Effector CD4-positive, alpha-beta T cell (primary cell): ENCODE results near the gene OR13J1. TPM values are rescaled to one million over a fixed set of nuclear protein-coding genes. Genes with fewer than 3 reads are reported as not detected.
"Not testable (repeated sequence)": the region's sequence is repeated elsewhere in the genome, so short reads cannot be mapped to it uniquely, and the experiment has no call there.

ENCODE experiments used
- DNase-seq: peaks from one replicate; pipeline ENCODE4 v3.0.0-alpha.2; 2020
- total RNA-seq: gene quantifications from one replicate; lab custom pipeline; 2026; lab: John Stamatoyannopoulos, UW

OR13J1 gene
- total RNA-seq, result not detected

GRCh38 chr9:35870351-35870923 lies at the start of gene OR13J1:
OR13J1 (minus strand) TSS chr9:35870401; CDS start chr9:35870401, 0 bp downstream.
- DNase-seq, result no peak

GRCh38 chr9:35919212-35920008 lies 49.2 kb upstream of the OR13J1 start:
- DNase-seq, result no peak

- no peak for DNase-seq
Measured at GRCh38 chr9:35918780-35919179, 48.6 kb upstream of the OR13J1 start.

GRCh38 chr9:35917261-35917660 lies 47.1 kb upstream of the OR13J1 start:
- no peak for DNase-seq

GRCh38 chr9:35915681-35916294 lies 45.6 kb upstream of the OR13J1 start:
- DNase-seq, result no peak

- no peak for DNase-seq
Measured at GRCh38 chr9:35914301-35914807, 44.2 kb upstream of the OR13J1 start.

GRCh38 chr9:35913429-35913828 lies 43.2 kb upstream of the OR13J1 start:
- DNase-seq, result not testable (repeated sequence)

GRCh38 chr9:35912791-35913400 lies 42.7 kb upstream of the OR13J1 start:
- DNase-seq, result no peak

GRCh38 chr9:35911690-35912089 lies 41.5 kb upstream of the OR13J1 start:
- DNase-seq, result no peak

- peak; percentile 23 for DNase-seq
Measured at GRCh38 chr9:35910613-35911359, 40.6 kb upstream of the OR13J1 start.

- DNase-seq, result no peak
Measured at GRCh38 chr9:35909687-35910612, 39.7 kb upstream of the OR13J1 start.

GRCh38 chr9:35909274-35909673 lies 39.1 kb upstream of the OR13J1 start, which contains the start of gene SPAAR:
SPAAR (plus strand) TSS chr9:35909490; CDS start chr9:35910464, 974 bp downstream.
- no peak for DNase-seq

- DNase-seq, result no peak
Measured at GRCh38 chr9:35908504-35909125, 38.4 kb upstream of the OR13J1 start.

- no peak for DNase-seq
Measured at GRCh38 chr9:35907711-35908503, 37.7 kb upstream of the OR13J1 start.

- DNase-seq, result no peak
Measured at GRCh38 chr9:35906923-35907699, 36.9 kb upstream of the OR13J1 start.

- DNase-seq, result no peak
Measured at GRCh38 chr9:35905912-35906679, 35.9 kb upstream of the OR13J1 start, which contains the start of gene HRCT1. HRCT1 (plus strand) TSS chr9:35906202; CDS start chr9:35906288, 86 bp downstream.

- DNase-seq, result no peak
Measured at GRCh38 chr9:35905051-35905781, 35.0 kb upstream of the OR13J1 start.
